Measurements from ENCODE around the gene SUPT20HL2.
"Not testable (repeated sequence)": the region's sequence is repeated elsewhere in the genome, so short reads cannot be mapped to it uniquely, and the experiment has no call there.

Gene SUPT20HL2

DNA sequence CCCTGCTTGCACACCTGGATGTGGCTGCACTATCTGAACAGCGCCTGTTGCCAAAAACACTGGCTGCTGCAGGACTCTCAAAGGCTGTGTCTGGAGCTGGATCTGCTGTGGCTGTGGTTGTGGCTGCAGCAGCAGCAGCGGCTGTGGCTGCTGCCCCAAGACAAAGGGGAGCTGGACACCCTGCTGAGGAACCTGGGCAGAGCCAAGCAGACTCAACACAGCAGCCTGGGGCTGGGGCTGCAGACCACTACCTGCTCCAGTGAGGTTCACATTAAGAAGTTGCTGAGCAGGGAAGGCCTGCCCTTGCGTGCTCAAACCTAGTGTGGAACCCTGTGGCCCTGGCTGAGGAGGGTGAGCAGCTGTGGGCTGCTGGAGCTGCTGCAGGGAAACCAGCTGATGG lies 3.0 kb downstream of the SUPT20HL2 start:
- not testable (repeated sequence) for H3K9ac ChIP-seq (ENCODE audit: low read length); H2AFZ ChIP-seq (ENCODE audit: low read depth, low read length, severe bottlenecking); H4K20me1 ChIP-seq (ENCODE audit: low read depth, low read length); H3K27me3 ChIP-seq (ENCODE audit: low read length); H3K4me3 ChIP-seq (ENCODE audit: insufficient read depth, low read length, poor library complexity, severe bottlenecking); H3K9me3 ChIP-seq (ENCODE audit: insufficient read depth, low read length); H3F3A ChIP-seq (ENCODE audit: insufficient read depth); H3K79me2 ChIP-seq (ENCODE audit: insufficient read depth, low read length); H3K9me2 ChIP-seq (replicated peaks; ENCODE audit: insufficient read depth, low read length); H3K27ac ChIP-seq (ENCODE audit: low read depth, low read length); H3K36me3 ChIP-seq (ENCODE audit: low read length); H3K4me2 ChIP-seq (ENCODE audit: low read depth, low read length, poor library complexity, severe bottlenecking)

DNA sequence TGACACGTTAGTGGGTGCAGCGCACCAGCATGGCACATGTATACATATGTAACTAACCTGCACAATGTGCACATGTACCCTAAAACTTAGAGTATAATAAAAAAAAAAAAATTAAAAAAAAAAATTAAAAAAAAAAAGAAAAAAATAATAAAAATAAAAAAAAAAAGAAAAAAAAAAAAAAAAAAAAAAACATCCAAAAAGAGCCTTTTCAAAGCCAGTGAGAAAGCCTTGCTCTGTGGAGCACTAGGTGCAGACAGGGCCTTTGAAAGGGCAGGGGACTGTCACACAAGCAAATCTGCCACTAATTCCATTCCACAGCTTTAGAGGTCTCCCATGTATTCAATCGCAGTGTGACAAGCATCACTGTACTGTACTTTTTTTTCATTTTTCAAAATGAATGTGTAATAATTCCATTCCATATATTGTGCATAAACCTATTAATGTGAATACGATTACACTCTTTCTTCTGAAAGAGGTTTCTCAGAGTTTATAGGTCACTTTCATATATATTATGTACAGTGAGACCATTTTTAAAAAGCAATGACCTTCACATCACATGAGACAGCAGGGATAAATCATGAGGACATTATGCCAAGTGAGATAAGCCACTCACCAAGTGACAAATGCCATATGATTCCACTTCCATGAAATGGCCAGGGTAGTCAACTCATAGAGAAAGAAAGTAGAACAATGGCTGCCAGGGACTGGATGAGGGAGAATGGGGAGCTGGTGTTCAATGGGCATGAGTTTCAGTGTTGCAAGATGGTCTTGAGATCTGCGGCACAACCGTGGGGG lies 4.1 kb downstream of the SUPT20HL2 start:
- H3K9me2 ChIP-seq (replicated peaks; ENCODE audit: insufficient read depth, low read length); H3K4me3 ChIP-seq (ENCODE audit: insufficient read depth, low read length, poor library complexity, severe bottlenecking); H3F3A ChIP-seq (ENCODE audit: insufficient read depth); H3K27ac ChIP-seq (ENCODE audit: low read depth, low read length); H3K9ac ChIP-seq (ENCODE audit: low read length); H3K4me2 ChIP-seq (ENCODE audit: low read depth, low read length, poor library complexity, severe bottlenecking); H3K27me3 ChIP-seq (ENCODE audit: low read length); H3K36me3 ChIP-seq (ENCODE audit: low read length); H3K79me2 ChIP-seq (ENCODE audit: insufficient read depth, low read length); H3K9me3 ChIP-seq (ENCODE audit: insufficient read depth, low read length); H4K20me1 ChIP-seq (ENCODE audit: low read depth, low read length); H2AFZ ChIP-seq (ENCODE audit: low read depth, low read length, severe bottlenecking): not testable (repeated sequence)

DNA sequence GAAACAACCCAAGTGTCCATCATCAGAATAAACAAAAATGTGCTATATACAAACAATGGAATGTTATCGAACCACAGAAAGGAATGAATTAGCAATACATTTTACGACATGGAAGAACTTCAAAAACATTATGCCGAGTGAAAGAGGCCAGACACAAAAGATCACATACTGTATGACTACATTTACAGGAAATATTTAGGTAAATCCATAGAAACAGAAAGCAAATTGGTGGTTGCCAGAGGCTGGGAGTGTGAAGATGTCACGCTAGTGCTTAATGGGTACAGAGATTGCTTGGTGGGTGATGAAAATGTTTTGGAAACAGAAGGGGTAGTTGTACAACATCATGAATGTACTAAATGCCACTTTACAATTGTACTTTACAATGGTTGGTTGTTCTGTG lies 5.1 kb downstream of the SUPT20HL2 start:
- not testable (repeated sequence) for H3K27ac ChIP-seq (ENCODE audit: low read depth, low read length); H3K79me2 ChIP-seq (ENCODE audit: insufficient read depth, low read length); H3K36me3 ChIP-seq (ENCODE audit: low read length); H3K27me3 ChIP-seq (ENCODE audit: low read length); H3F3A ChIP-seq (ENCODE audit: insufficient read depth); H3K4me2 ChIP-seq (ENCODE audit: low read depth, low read length, poor library complexity, severe bottlenecking); H3K4me3 ChIP-seq (ENCODE audit: insufficient read depth, low read length, poor library complexity, severe bottlenecking); H3K9me2 ChIP-seq (replicated peaks; ENCODE audit: insufficient read depth, low read length); H2AFZ ChIP-seq (ENCODE audit: low read depth, low read length, severe bottlenecking); H3K9me3 ChIP-seq (ENCODE audit: insufficient read depth, low read length); H4K20me1 ChIP-seq (ENCODE audit: low read depth, low read length); H3K9ac ChIP-seq (ENCODE audit: low read length)

DNA sequence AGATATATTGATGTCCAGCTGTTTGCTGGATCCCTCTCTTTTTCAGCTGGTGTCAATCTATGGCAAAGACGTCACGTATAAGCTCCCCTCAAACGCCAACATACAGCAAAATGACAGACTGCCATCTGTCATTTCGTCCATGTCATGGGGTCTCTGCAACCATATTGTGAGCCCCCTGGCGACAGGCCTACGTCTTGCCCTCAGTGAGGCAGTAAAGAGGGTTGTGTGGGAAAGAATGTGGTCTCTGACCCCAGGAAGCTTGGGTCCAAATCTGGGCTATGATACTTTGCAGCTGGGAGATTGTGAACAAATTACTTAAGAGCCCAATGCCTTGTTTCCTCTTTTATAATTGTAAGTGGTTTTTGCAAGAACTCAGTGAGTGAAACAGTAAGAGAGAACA lies 7.4 kb downstream of the SUPT20HL2 start:
- no peaks in the 10 kb centered on the region for H3K9me2 ChIP-seq (replicated peaks; ENCODE audit: insufficient read depth, low read length)
- no peaks in the 10 kb centered on the region for H3F3A ChIP-seq (ENCODE audit: insufficient read depth)
- H3K9ac ChIP-seq (ENCODE audit: low read length) = no peak overlapping the region
- no peaks in the 10 kb centered on the region for H4K20me1 ChIP-seq (ENCODE audit: low read depth, low read length)
- no peak overlapping the region for H3K4me2 ChIP-seq (ENCODE audit: low read depth, low read length, poor library complexity, severe bottlenecking)
- TF ChIP-seq, protein P1, sequence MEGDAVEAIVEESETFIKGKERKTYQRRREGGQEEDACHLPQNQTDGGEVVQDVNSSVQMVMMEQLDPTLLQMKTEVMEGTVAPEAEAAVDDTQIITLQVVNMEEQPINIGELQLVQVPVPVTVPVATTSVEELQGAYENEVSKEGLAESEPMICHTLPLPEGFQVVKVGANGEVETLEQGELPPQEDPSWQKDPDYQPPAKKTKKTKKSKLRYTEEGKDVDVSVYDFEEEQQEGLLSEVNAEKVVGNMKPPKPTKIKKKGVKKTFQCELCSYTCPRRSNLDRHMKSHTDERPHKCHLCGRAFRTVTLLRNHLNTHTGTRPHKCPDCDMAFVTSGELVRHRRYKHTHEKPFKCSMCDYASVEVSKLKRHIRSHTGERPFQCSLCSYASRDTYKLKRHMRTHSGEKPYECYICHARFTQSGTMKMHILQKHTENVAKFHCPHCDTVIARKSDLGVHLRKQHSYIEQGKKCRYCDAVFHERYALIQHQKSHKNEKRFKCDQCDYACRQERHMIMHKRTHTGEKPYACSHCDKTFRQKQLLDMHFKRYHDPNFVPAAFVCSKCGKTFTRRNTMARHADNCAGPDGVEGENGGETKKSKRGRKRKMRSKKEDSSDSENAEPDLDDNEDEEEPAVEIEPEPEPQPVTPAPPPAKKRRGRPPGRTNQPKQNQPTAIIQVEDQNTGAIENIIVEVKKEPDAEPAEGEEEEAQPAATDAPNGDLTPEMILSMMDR (IDR thresholded peaks at IDR 0.05; ENCODE audit: insufficient read depth, low read length, poor library complexity, severe bottlenecking) = no peak
- TF ChIP-seq EZH2phosphoT487 (conservative IDR thresholded peaks at IDR 0.05; ENCODE audit: low read length) = no peak
- no peak overlapping the region for H3K27ac ChIP-seq (ENCODE audit: low read depth, low read length)
- H3K4me3 ChIP-seq (ENCODE audit: insufficient read depth, low read length, poor library complexity, severe bottlenecking) = no peak overlapping the region
- H2AFZ ChIP-seq (ENCODE audit: low read depth, low read length, severe bottlenecking) = no peak overlapping the region
- no peaks in the 10 kb centered on the region for H3K36me3 ChIP-seq (ENCODE audit: low read length)
- no peaks in the 10 kb centered on the region for H3K9me3 ChIP-seq (ENCODE audit: insufficient read depth, low read length)
- H3K27me3 ChIP-seq (ENCODE audit: low read length) = no peaks in the 10 kb centered on the region
- no peaks in the 10 kb centered on the region for H3K79me2 ChIP-seq (ENCODE audit: insufficient read depth, low read length)

DNA sequence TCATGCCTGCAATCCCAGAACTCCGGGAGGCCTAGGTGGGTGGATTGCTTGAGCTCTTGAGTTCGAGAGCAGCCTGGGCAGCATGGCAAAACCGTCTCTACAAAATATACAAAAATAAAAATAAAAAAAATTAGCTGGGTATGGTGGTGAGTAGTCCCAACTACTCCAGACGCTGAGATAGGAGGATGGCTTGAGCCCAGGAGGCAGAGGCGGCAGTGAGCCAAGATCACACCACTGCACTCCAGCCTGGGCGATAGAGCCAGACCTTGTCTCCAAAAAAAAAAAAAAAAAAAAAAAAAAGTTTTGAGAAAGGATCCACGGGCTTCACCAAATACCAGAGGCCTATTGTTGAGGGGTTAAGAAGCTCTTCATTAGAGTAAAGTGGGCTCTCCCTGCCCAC lies 8.0 kb downstream of the SUPT20HL2 start:
- no peak for TF ChIP-seq EZH2phosphoT487 (conservative IDR thresholded peaks at IDR 0.05; ENCODE audit: low read length)
- H4K20me1 ChIP-seq (ENCODE audit: low read depth, low read length) = no peaks in the 10 kb centered on the region
- H2AFZ ChIP-seq (ENCODE audit: low read depth, low read length, severe bottlenecking) = no peak overlapping the region
- no peaks in the 10 kb centered on the region for H3K36me3 ChIP-seq (ENCODE audit: low read length)
- H3K9me3 ChIP-seq (ENCODE audit: insufficient read depth, low read length) = no peaks in the 10 kb centered on the region
- no peak overlapping the region for H3K4me3 ChIP-seq (ENCODE audit: insufficient read depth, low read length, poor library complexity, severe bottlenecking)
- no peak overlapping the region for H3K4me2 ChIP-seq (ENCODE audit: low read depth, low read length, poor library complexity, severe bottlenecking)
- no peaks in the 10 kb centered on the region for H3K27me3 ChIP-seq (ENCODE audit: low read length)
- no peak overlapping the region for H3K9ac ChIP-seq (ENCODE audit: low read length)
- H3K79me2 ChIP-seq (ENCODE audit: insufficient read depth, low read length) = no peaks in the 10 kb centered on the region
- no peaks in the 10 kb centered on the region for H3F3A ChIP-seq (ENCODE audit: insufficient read depth)
- H3K27ac ChIP-seq (ENCODE audit: low read depth, low read length) = no peak overlapping the region
- H3K9me2 ChIP-seq (replicated peaks; ENCODE audit: insufficient read depth, low read length) = no peaks in the 10 kb centered on the region

Data from SU-DHL-6 (cell line).